Measurements from ENCODE around the gene MICU2.

The MICU2 gene

DNA sequence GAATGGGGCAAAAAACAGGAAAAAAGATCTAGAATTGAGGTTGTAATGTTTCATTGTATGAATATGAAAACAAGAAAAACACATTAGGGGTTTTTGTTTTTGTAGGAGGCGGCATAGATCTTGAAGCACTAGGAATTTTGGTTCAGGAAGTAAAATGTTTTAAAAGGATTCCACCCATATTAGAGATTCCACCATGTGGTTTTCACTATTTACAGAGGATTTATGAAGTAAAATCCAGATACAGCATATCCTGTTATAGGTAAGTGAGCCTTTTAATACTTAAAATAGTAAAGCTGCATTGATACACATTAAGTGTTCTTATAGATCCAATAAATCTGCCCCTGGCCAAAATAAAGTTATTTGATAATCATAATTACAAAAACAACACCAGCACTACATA is 61.4 kb downstream of the MICU2 start:
- Mint-ChIP-seq H3K4me1 (ENCODE audit: low read depth) (peaks cover 4% of the 10 kb centered on the region), H3K9me3 (no peaks in the 10 kb centered on the region), H3K36me3 (ENCODE audit: low read depth) (peaks cover 12% of the 10 kb centered on the region), H3K27ac (no peak overlapping the region), H3K27me3 (ENCODE audit: low read depth) (no peaks in the 10 kb centered on the region), H3K4me3 (no peak overlapping the region)

DNA sequence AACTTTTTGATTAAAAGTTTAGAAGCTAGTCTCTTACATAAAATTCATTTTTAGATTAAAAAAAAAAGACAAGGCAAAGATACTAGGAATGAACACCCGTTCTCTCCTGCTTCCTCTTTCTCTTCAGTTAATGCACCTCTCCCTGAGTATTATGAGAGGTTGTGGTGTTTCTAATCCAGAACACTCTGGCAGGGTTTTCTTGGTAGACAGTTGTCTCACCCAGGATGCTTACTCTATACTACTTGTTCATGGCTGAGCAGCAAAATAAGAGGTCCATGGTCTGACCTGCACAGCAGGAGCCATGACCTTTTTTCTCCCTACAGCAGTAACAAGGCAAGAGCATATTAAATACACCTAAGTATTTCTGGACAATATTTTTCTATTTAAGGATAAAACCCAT is 62.0 kb downstream of the MICU2 start:
- Mint-ChIP-seq H3K4me3 (no peak overlapping the region), H3K27me3 (ENCODE audit: low read depth) (no peaks in the 10 kb centered on the region), H3K9me3 (no peaks in the 10 kb centered on the region), H3K36me3 (ENCODE audit: low read depth) (peaks cover 14% of the 10 kb centered on the region), H3K4me1 (ENCODE audit: low read depth) (peaks cover 4% of the 10 kb centered on the region), H3K27ac (no peak overlapping the region)

DNA sequence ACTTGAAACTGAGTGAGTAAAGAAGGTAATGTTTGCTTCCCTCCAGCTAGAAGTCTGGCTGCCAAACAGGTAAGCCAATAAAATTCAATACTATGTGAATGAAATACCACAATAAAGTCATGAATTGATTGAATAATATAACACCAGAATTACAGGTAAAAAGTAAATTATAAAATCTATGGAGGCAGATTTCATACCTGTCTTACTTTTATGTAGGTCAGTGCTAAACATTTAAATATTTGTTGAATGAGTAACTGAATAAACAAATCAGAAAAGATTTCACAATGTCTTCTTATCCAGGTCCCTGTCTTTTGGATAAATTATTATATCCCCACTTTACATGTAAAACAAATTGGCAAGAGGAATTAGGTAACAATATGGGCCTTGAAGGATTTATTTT is 62.7 kb downstream of the MICU2 start:
- Mint-ChIP-seq H3K27me3 (ENCODE audit: low read depth) (no peaks in the 10 kb centered on the region), H3K27ac (no peak overlapping the region), H3K36me3 (ENCODE audit: low read depth) (peaks cover 14% of the 10 kb centered on the region), H3K4me1 (ENCODE audit: low read depth) (peaks cover 4% of the 10 kb centered on the region), H3K4me3 (no peak overlapping the region), H3K9me3 (no peaks in the 10 kb centered on the region)

DNA sequence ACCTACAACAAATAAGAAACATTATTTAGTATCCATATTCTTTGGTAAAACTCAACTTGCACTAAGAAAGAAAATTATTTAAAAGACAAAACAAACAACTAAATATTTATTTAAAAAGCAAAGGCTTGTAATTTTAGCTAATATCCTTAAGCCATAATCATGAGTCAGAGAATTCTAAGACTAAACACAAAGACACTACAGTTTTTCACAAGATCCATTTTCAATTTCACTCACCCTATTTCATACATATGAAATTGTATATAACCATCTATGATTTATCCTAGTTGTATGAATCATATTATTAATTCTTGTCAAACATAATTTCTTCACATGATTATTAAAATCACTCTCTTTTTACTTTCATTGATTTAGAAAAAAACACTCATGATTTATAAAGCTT is 64.3 kb downstream of the MICU2 start:
- peaks cover 14% of the 10 kb centered on the region for H3K36me3 Mint-ChIP-seq (ENCODE audit: low read depth)
- no peak overlapping the region for H3K27ac Mint-ChIP-seq
- no peak overlapping the region for H3K4me3 Mint-ChIP-seq
- no peaks in the 10 kb centered on the region for H3K9me3 Mint-ChIP-seq
- H3K4me1 Mint-ChIP-seq (ENCODE audit: low read depth) = peaks cover 4% of the 10 kb centered on the region
- H3K27me3 Mint-ChIP-seq (ENCODE audit: low read depth) = no peaks in the 10 kb centered on the region

DNA sequence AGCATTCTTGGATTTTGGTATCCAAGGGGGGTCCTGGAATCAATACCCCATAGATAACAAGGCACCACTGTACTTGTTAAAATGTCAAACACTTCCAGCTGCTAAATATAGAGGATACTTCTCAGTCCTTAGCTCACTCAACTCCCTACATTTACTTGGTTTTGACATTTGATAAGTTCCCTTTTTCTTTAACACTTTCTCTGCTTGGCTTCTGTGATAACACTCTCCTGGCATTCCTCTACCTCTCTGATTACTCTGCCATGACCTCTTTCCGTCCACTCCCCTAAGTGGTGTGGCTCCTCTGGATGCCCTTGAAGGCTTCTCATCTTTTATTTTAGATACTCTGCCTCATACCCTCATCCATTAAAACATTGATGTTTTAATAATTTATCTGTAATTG is 65.2 kb downstream of the MICU2 start:
- H3K4me3 Mint-ChIP-seq = no peak overlapping the region
- H3K36me3 Mint-ChIP-seq (ENCODE audit: low read depth) = peaks cover 12% of the 10 kb centered on the region
- no peaks in the 10 kb centered on the region for H3K27me3 Mint-ChIP-seq (ENCODE audit: low read depth)
- H3K27ac Mint-ChIP-seq = no peak overlapping the region
- no peaks in the 10 kb centered on the region for H3K9me3 Mint-ChIP-seq
- peaks cover 4% of the 10 kb centered on the region for H3K4me1 Mint-ChIP-seq (ENCODE audit: low read depth)

DNA sequence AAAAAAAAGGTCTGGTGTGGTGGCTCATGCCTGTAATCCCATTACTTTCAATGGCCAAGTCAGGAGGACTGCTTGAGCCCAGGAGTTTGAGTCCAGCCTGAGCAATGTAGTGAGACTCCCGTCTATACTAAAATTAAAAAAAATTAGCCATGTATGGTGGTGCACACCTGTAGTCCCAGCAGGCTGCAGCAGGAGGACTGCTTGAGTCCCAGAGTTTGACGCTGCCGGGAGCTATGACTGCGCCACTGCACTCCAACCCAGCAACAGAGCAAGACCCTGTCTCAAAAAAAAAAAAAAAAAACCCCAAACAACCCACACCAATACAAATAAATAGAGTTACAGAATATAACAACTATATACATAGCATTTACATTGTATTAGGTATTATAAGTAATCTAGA is 65.7 kb downstream of the MICU2 start:
- Mint-ChIP-seq H3K27me3 (ENCODE audit: low read depth) (no peaks in the 10 kb centered on the region), H3K4me1 (ENCODE audit: low read depth) (peaks cover 2% of the 10 kb centered on the region), H3K9me3 (no peaks in the 10 kb centered on the region), H3K4me3 (no peak overlapping the region), H3K36me3 (ENCODE audit: low read depth) (peaks cover 12% of the 10 kb centered on the region), H3K27ac (no peak overlapping the region)

DNA sequence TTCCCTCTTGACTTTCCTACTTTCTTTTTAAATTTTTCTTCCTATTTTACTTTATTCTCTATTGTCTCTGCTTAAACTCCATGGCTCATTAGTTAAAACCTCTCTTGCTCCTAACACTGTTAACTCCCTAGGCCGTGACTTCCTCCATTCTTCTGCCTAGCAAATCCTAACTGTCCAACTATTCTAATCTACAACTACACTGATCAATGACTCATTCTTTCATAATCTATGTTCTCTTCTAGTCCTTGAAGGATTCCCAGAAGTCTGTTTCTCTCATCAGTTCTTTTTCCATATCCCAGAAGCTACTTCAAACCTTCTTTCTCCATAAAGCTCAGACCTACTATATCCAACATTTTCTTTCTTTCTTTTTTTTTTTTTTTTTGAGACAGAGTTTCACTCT is 66.9 kb downstream of the MICU2 start:
- Mint-ChIP-seq H3K27me3 (ENCODE audit: low read depth) (no peaks in the 10 kb centered on the region), H3K4me3 (no peak overlapping the region), H3K27ac (no peak overlapping the region), H3K4me1 (ENCODE audit: low read depth) (peaks cover 2% of the 10 kb centered on the region), H3K9me3 (no peaks in the 10 kb centered on the region), H3K36me3 (ENCODE audit: low read depth) (peaks cover 12% of the 10 kb centered on the region)

DNA sequence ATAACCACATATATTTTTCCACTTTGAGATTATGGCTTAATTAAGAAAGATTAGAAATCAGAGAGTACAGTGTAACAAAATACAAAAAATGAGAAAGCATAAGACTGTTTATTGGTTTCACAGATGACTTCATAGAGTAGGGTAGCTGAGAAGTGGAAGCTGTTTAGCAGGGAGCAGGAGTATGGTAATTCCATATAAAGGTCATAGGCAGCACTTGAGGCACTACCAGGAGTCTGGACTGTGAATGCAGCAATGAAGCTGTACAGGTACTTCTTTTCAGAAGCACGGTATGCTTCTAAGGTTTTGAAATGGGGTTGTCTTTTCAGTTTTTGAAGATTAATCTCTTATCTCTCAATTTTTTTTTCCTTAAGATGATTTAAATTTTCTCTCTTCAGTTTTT is 69.2 kb downstream of the MICU2 start:
- Mint-ChIP-seq H3K4me1 (ENCODE audit: low read depth) (peaks cover 2% of the 10 kb centered on the region), H3K27ac (no peak overlapping the region), H3K36me3 (ENCODE audit: low read depth) (peaks cover 12% of the 10 kb centered on the region), H3K27me3 (ENCODE audit: low read depth) (no peaks in the 10 kb centered on the region), H3K9me3 (no peaks in the 10 kb centered on the region), H3K4me3 (no peak overlapping the region)

DNA sequence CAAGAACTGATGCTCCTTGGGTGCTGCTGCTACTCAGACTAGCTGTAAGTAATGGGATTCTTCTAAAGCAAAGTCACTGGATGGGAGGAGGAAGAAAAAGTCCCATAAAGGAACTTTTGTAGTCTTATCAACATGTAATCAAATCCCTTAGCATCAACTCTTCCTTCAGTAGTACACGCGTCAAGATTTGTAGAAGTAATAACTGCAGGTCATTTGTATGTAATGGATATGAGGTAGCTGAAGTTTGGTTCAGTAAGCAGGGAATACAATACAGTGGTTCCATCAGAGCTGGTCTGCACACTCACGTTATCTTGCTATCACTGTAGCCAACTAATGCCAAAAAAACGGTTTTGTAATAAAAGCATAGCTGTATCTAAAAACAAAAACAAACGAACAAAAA is 72.5 kb downstream of the MICU2 start:
- Mint-ChIP-seq H3K27me3 (ENCODE audit: low read depth) (no peaks in the 10 kb centered on the region), H3K9me3 (no peaks in the 10 kb centered on the region), H3K4me3 (no peak overlapping the region), H3K4me1 (ENCODE audit: low read depth) (no peaks in the 10 kb centered on the region), H3K36me3 (ENCODE audit: low read depth) (peaks cover 1% of the 10 kb centered on the region), H3K27ac (no peak overlapping the region)

DNA sequence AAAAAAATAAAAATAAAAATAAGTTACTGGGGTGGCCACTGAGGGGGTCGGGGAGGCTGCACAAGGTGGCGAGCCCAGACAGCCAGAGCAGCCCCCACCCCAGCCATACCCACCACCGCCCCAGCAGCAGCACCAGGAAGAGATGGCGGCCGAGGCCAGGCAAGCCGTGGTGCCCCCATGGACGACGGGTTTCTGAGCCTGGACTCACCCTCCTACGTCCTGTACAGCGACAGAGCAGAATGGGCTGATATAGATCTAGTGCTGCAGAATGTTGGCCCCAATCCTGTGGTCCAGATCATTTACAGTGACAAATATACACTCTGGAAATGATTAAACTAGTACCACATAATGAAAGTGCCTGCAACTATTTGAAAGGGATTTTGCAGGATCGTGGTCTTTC is 73.3 kb downstream of the MICU2 start:
- Mint-ChIP-seq H3K4me3 (no peak overlapping the region), H3K36me3 (ENCODE audit: low read depth) (peaks cover 3% of the 10 kb centered on the region), H3K4me1 (ENCODE audit: low read depth) (no peaks in the 10 kb centered on the region), H3K27me3 (ENCODE audit: low read depth) (no peaks in the 10 kb centered on the region), H3K9me3 (no peaks in the 10 kb centered on the region), H3K27ac (no peak overlapping the region)

DNA sequence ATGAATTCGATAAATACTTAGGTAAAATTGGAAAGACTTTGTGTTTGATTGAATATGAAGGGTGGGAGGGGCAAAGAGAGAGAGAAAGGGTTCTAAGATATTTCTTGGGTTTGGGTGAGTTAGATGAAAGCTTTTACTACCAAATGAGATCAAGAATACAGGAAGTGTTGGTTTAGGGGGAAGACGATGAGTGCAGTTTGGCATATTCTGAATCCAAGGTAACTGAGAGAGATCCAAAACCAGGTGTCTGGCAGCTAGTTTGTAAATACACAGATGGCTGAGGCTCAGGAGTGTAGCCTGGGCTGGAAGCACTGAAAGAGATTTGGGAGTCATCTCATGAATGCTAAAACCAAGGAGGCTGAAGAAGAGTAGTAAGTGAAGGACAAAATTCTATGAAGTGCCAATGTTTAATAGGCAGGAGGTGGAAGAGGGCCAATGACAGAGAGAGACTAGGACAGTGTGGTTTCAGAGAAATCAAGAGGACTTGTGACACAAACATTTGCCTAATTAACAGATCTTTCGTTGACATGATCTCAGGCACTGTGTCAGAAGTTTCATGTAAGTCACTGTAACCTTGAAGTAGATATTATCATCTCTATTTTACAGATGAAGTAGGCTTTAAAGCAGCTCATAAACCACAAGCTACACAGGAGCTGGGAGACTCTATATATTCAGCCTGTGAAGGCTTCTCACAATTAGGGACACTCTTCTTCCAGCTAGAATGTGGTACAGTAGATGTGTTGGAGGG is 74.7 kb downstream of the MICU2 start:
- H3K36me3 Mint-ChIP-seq (ENCODE audit: low read depth) = peaks cover 5% of the 10 kb centered on the region
- H3K4me3 Mint-ChIP-seq = no peak overlapping the region
- H3K27ac Mint-ChIP-seq = no peak overlapping the region
- H3K4me1 Mint-ChIP-seq (ENCODE audit: low read depth) = no peaks in the 10 kb centered on the region
- H3K9me3 Mint-ChIP-seq = no peaks in the 10 kb centered on the region
- no peaks in the 10 kb centered on the region for H3K27me3 Mint-ChIP-seq (ENCODE audit: low read depth)

DNA sequence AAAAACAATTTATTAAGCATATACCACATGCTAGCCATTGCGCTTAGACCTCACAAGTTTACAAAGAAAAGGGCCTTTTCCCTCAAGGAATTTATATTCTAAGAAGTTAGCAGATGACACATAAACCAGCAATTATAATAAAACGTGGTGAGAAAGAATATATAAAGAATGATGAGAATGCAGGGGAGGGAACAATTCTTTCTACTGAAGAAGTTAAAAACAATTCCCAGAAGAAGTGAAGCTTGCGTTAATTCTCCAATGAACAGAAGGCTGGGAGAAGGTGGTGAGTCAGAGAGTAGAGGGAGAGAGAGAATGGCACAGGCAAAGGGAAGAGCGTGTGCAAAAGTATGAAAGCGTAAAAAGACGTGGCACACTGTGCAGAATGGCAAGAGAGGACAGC is 75.4 kb downstream of the MICU2 start:
- no peak overlapping the region for H3K27ac Mint-ChIP-seq
- H3K9me3 Mint-ChIP-seq = no peaks in the 10 kb centered on the region
- no peaks in the 10 kb centered on the region for H3K4me1 Mint-ChIP-seq (ENCODE audit: low read depth)
- no peak overlapping the region for H3K4me3 Mint-ChIP-seq
- H3K36me3 Mint-ChIP-seq (ENCODE audit: low read depth) = peaks cover 6% of the 10 kb centered on the region
- H3K27me3 Mint-ChIP-seq (ENCODE audit: low read depth) = no peaks in the 10 kb centered on the region

DNA sequence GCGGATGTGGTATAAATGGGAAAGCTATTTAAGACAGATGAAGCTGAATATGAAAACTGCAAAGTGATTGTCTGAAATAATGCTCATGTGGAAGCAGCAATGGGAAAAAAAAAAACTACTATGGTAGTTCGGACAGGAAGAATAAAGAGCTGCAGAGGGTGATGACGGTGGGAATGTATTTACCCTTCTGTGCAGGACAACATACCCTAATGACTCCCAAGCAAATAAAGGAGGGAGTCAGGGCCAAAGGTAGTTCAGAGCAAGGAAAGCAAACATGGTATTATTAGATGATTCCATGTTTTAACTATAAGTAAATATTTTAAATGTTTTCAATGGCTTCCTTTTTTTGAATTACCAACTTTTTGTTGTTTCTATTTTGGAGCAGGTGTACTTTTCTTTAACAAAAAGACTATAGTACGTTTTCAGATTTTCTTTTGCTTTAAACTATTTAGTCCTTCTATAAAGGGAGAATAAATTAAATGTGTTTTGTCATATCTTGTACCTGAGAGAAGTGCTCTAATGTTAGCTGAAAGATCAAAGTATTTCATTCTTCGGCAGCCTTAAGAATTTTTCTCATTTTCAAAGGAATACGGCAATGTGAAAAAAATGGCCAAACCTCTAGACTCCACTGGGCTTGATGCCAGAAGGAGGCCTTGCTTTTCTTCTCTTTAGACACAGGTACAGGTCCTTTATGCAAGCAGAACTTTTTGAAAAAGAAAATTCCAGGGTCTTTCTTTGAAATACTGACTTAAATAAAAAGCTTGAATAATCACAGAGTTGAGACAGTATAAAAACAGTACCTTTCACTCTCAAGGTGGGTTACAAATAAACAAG is 77.0 kb downstream of the MICU2 start:
- Mint-ChIP-seq H3K27ac (no peak overlapping the region), H3K27me3 (ENCODE audit: low read depth) (no peaks in the 10 kb centered on the region), H3K4me3 (no peak overlapping the region), H3K9me3 (no peaks in the 10 kb centered on the region), H3K36me3 (ENCODE audit: low read depth) (peaks cover 6% of the 10 kb centered on the region), H3K4me1 (ENCODE audit: low read depth) (no peaks in the 10 kb centered on the region)

DNA sequence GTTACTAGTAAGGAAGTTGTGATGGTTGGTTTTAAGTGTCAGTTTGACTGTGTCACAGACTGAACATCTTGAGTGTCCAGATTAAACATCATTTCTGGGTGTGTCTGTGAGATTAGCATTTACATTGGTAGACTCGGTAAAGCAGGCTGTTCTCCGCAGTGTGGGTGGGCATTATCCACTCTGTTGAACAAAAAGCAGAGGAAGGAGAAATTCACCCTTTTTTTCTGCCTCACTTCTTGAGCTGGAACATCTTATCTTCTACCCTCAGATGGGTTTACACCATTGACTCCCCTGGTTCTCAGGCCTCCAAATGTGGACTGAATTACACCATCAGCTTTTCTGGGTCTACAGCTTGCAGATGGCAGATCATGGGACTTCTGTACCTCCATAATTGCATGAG is 81.1 kb downstream of the MICU2 start:
- Mint-ChIP-seq H3K27ac (no peak overlapping the region), H3K36me3 (ENCODE audit: low read depth) (peaks cover 7% of the 10 kb centered on the region), H3K4me1 (ENCODE audit: low read depth) (no peaks in the 10 kb centered on the region)

DNA sequence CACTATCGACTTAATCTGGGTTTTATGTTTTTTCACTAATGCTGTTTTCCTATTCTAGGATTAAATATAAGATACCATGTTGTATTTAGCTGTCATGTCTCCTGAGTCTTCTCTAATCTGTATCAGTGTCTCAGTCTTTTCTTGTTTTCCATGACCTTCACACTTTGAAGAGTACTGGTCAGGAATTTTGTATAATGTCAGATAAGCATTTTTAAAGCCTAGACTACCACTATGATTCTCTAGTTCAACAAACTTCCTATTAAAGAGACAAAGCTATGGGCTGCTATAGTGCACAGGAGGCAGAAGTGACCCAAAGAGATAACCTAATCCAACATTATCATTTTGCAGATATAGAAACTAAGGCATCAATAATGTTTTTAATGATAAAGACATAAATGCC is 81.8 kb downstream of the MICU2 start:
- H3K4me1 Mint-ChIP-seq (ENCODE audit: low read depth) = no peaks in the 10 kb centered on the region
- H3K36me3 Mint-ChIP-seq (ENCODE audit: low read depth) = peaks cover 7% of the 10 kb centered on the region
- no peak overlapping the region for H3K4me3 Mint-ChIP-seq
- H3K9me3 Mint-ChIP-seq = no peaks in the 10 kb centered on the region
- H3K27ac Mint-ChIP-seq = no peak overlapping the region
- no peaks in the 10 kb centered on the region for H3K27me3 Mint-ChIP-seq (ENCODE audit: low read depth)

More for the DNA sequence above, 81.1 kb downstream of the MICU2 start:
- Mint-ChIP-seq H3K27me3 (ENCODE audit: low read depth) (no peaks in the 10 kb centered on the region), H3K4me3 (no peak overlapping the region), H3K9me3 (no peaks in the 10 kb centered on the region)
